GM23338 (cell line): Measurements from ENCODE around the gene TPH1. TPM values are rescaled to one million over a fixed set of nuclear protein-coding genes. Genes with fewer than 3 reads are reported as not detected.
A peak's percentile ranks its signal among the peaks of the same experiment; 100 is the strongest.

Experiments
- ATAC-seq: fragments of 200-7000 bp; cut with Tn5 transposase; 3 replicates; pipeline ENCODE4 v1.9.1; 2020
- DNase-seq: peaks from one replicate; pipeline ENCODE4 v3.0.0-alpha.2; 2015; ENCODE audit warnings: low spot score
- H2AFZ ChIP-seq: fragments of 200-600 bp; sonication (generic); 2 replicates; pipeline ENCODE4 v1.8.0; 2016; ENCODE audit warnings: antibody characterized with exemption, mild to moderate bottlenecking, moderate library complexity
- H3F3A ChIP-seq: fragments of 200-600 bp; sonication (generic); replicated peaks from 2 replicates; pipeline ENCODE4 v1.8.0; 2017; ENCODE audit warnings: antibody characterized with exemption, mixed run types, low read depth
- H3K27ac ChIP-seq: fragments of 200-600 bp; sonication (generic); 2 replicates; pipeline ENCODE4 v1.6.1; 2016; ENCODE audit warnings: low read depth
- H3K27me3 ChIP-seq: fragments of 200-600 bp; sonication (generic); 2 replicates; pipeline ENCODE4 v1.8.0; 2016; ENCODE audit warnings: mild to moderate bottlenecking, mixed run types, moderate library complexity; ENCODE audit not compliant: insufficient read depth
- H3K36me3 ChIP-seq: fragments of 200-600 bp; sonication (generic); 2 replicates; pipeline ENCODE4 v1.8.0; 2016; ENCODE audit warnings: mild to moderate bottlenecking; ENCODE audit not compliant: insufficient read depth
- H3K4me1 ChIP-seq: fragments of 200-600 bp; sonication (generic); 2 replicates; pipeline ENCODE4 v1.8.0; 2016; ENCODE audit warnings: mild to moderate bottlenecking, moderate library complexity; ENCODE audit not compliant: insufficient read depth
- H3K4me2 ChIP-seq: fragments of 200-600 bp; sonication (generic); 2 replicates; pipeline ENCODE4 v1.7.1; 2017; ENCODE audit warnings: mixed run types
- H3K4me3 ChIP-seq: fragments of 200-600 bp; sonication (generic); 2 replicates; pipeline ENCODE4 v1.6.1; 2016; ENCODE audit warnings: mixed run types
- H3K79me2 ChIP-seq: fragments of 200-600 bp; sonication (generic); replicated peaks from 2 replicates; pipeline ENCODE4 v1.8.0; 2017; ENCODE audit warnings: mild to moderate bottlenecking; ENCODE audit not compliant: insufficient read depth
- H3K9me2 ChIP-seq: fragments of 200-600 bp; sonication (generic); 2 replicates; pipeline ENCODE4 v1.8.0; 2017; ENCODE audit not compliant: insufficient read depth
- H4K20me1 ChIP-seq: fragments of 200-600 bp; sonication (generic); replicated peaks from 2 replicates; pipeline ENCODE4 v1.8.0; 2017; ENCODE audit warnings: mild to moderate bottlenecking; ENCODE audit not compliant: insufficient read depth
- H3K27ac Mint-ChIP-seq: 2 replicates; pipeline ENCODE4 v1.8.0; 2020; ENCODE audit warnings: inconsistent platforms, mild to moderate bottlenecking, moderate library complexity, mixed read lengths
- H3K27me3 Mint-ChIP-seq: 3 replicates; pipeline ENCODE4 v1.8.0; 2022; ENCODE audit warnings: low read depth, mild to moderate bottlenecking, moderate library complexity, mixed read lengths, inconsistent platforms; ENCODE audit not compliant: insufficient read depth, poor library complexity
- H3K36me3 Mint-ChIP-seq: 3 replicates; pipeline ENCODE4 v1.8.0; 2021; ENCODE audit warnings: low read depth, mild to moderate bottlenecking, inconsistent platforms, moderate library complexity, mixed read lengths
- H3K4me1 Mint-ChIP-seq: 3 replicates; pipeline ENCODE4 v1.8.0; 2020; ENCODE audit warnings: mild to moderate bottlenecking, inconsistent platforms, mixed read lengths
- H3K4me3 Mint-ChIP-seq: 3 replicates; pipeline ENCODE4 v1.8.0; 2021; ENCODE audit warnings: moderate library complexity, mild to moderate bottlenecking, inconsistent platforms, mixed read lengths
- H3K9me3 Mint-ChIP-seq: 3 replicates; pipeline ENCODE4 v1.8.0; 2020; ENCODE audit warnings: moderate library complexity, mild to moderate bottlenecking, inconsistent platforms, mixed read lengths
- EZH2 ChIP-seq: fragments of 200-600 bp; sonication (generic); IDR thresholded peaks from one replicate; pipeline ENCODE4 v1.8.0; 2017; ENCODE audit warnings: antibody characterized with exemption, mild to moderate bottlenecking, low read depth; ENCODE audit not compliant: unreplicated experiment
- EZH2phosphoT487 ChIP-seq: fragments of 200-600 bp; sonication (generic); IDR thresholded peaks from one replicate; pipeline ENCODE4 v1.8.1; 2018; ENCODE audit warnings: antibody characterized with exemption; ENCODE audit not compliant: unreplicated experiment
- JUNB ChIP-seq: IDR thresholded peaks from one replicate; pipeline ENCODE4 v1.6.1; 2016; ENCODE audit warnings: antibody characterized with exemption; ENCODE audit not compliant: unreplicated experiment
- NANOG ChIP-seq: IDR thresholded peaks from 2 replicates; pipeline ENCODE4 v1.6.1; 2016; ENCODE audit warnings: antibody characterized with exemption, borderline replicate concordance
- POLR2AphosphoS5 ChIP-seq: IDR thresholded peaks from 2 replicates; pipeline ENCODE4 v1.6.1; 2016; ENCODE audit warnings: antibody characterized with exemption, low read depth
- REST ChIP-seq: IDR thresholded peaks from one replicate; pipeline ENCODE4 v1.6.1; 2018; ENCODE audit warnings: antibody characterized with exemption; ENCODE audit not compliant: unreplicated experiment
- STAT1 ChIP-seq: IDR thresholded peaks from one replicate; pipeline ENCODE4 v1.6.1; 2016; ENCODE audit warnings: antibody characterized with exemption; ENCODE audit not compliant: unreplicated experiment
- ZNF114 ChIP-seq: fragments of 250-450 bp; sonication (Bioruptor Pico); IDR thresholded peaks from 2 replicates; pipeline ENCODE4 v1.5.0; 2020; ENCODE audit warnings: mild to moderate bottlenecking, moderate library complexity
- ZNF462 ChIP-seq: fragments of 250-450 bp; sonication (Bioruptor Pico); IDR thresholded peaks from 2 replicates; pipeline ENCODE4 v1.5.0; 2020; ENCODE audit warnings: mild to moderate bottlenecking, moderate library complexity
- polyA plus RNA-seq: library from polyadenylated mRNA; unstranded; fragments of >200 nt; fragmentation: Nextera tagmentation; extraction: Ambion mirVana; gene quantifications from 2 replicates; pipeline ENCODE4 v1.2.1, GENCODE V29; 2016
- total RNA-seq: library from RNA; depleted of rRNA; stranded (reverse); fragments of >200 nt; shearing (Covaris generic); gene quantifications from 2 replicates; pipeline ENCODE4 v1.2.3, GENCODE V29; 2014
- TF ChIP-seq, protein P1 (sequence below), 2 experiments: fragments of 200-600 bp in 1 of 2; sonication (generic) in 1 of 2; conservative IDR thresholded peaks; 2 replicates each; pipeline versions ENCODE4 v1.5.1 to v1.6.1; 2016 to 2017; ENCODE audit warnings: antibody characterized with exemption in 2 of 2, low read depth in 2 of 2, mild to moderate bottlenecking in 2 of 2, moderate library complexity in 1 of 2
- TF ChIP-seq, protein P2 (sequence below): IDR thresholded peaks from 2 replicates; pipeline ENCODE4 v1.6.1; 2016; ENCODE audit warnings: antibody characterized with exemption

Gene TPH1
- total and polyA plus RNA-seq, 2 experiments from 2014 or later = 0.07 to 0.13 TPM

- no peak overlapping the region for H3K4me3 ChIP-seq
- TF ChIP-seq ZNF462 (CRISPR knock-in tag) (no peak), ZNF114 (CRISPR knock-in tag) (no peak), JUNB (no peak), EZH2phosphoT487 (no peak), NANOG (no peak), POLR2AphosphoS5 (no peak), REST (no peak), EZH2 (no peak), STAT1 (no peak)
- TF ChIP-seq, protein P1, sequence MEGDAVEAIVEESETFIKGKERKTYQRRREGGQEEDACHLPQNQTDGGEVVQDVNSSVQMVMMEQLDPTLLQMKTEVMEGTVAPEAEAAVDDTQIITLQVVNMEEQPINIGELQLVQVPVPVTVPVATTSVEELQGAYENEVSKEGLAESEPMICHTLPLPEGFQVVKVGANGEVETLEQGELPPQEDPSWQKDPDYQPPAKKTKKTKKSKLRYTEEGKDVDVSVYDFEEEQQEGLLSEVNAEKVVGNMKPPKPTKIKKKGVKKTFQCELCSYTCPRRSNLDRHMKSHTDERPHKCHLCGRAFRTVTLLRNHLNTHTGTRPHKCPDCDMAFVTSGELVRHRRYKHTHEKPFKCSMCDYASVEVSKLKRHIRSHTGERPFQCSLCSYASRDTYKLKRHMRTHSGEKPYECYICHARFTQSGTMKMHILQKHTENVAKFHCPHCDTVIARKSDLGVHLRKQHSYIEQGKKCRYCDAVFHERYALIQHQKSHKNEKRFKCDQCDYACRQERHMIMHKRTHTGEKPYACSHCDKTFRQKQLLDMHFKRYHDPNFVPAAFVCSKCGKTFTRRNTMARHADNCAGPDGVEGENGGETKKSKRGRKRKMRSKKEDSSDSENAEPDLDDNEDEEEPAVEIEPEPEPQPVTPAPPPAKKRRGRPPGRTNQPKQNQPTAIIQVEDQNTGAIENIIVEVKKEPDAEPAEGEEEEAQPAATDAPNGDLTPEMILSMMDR (conservative IDR thresholded peaks at IDR 0.05; ENCODE audit: low read depth in 2 of 2) = no peak
- TF ChIP-seq, protein P2, sequence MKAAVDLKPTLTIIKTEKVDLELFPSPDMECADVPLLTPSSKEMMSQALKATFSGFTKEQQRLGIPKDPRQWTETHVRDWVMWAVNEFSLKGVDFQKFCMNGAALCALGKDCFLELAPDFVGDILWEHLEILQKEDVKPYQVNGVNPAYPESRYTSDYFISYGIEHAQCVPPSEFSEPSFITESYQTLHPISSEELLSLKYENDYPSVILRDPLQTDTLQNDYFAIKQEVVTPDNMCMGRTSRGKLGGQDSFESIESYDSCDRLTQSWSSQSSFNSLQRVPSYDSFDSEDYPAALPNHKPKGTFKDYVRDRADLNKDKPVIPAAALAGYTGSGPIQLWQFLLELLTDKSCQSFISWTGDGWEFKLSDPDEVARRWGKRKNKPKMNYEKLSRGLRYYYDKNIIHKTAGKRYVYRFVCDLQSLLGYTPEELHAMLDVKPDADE = no peak
- H4K20me1 ChIP-seq = 0 out of 2 replicates have a peak, but pooled peaks cover 5% of the 10 kb centered on the region
- DNase-seq (no peak), ATAC-seq (no peak)
- peaks cover 75% of the 10 kb centered on the region for H3K36me3 Mint-ChIP-seq
- peaks cover 5% of the 10 kb centered on the region; the same call in 2 of the 3 replicates for H3K4me1 Mint-ChIP-seq
- no peaks in the 10 kb centered on the region for H3K27me3 Mint-ChIP-seq
- H3K79me2 ChIP-seq = no peaks in the 10 kb centered on the region; the same call in 1 of the 2 replicates
- no peak overlapping the region for H3K4me2 ChIP-seq
- H3K9me2 ChIP-seq = no peaks in the 10 kb centered on the region
- no peak overlapping the region for H3K4me3 Mint-ChIP-seq
- no peaks in the 10 kb centered on the region for H3K27me3 ChIP-seq
- no peaks in the 10 kb centered on the region for H3F3A ChIP-seq
- H2AFZ ChIP-seq = no peak overlapping the region
- H3K36me3 ChIP-seq = peaks cover 24% of the 10 kb centered on the region
- H3K27ac Mint-ChIP-seq = 0 out of 2 replicates have a peak overlapping the region, but pooled peaks have one; percentile 6
- H3K9me3 Mint-ChIP-seq = no peaks in the 10 kb centered on the region
- no peaks in the 10 kb centered on the region for H3K4me1 ChIP-seq
- no peak overlapping the region for H3K27ac ChIP-seq
These were observed 42.9 kb upstream of the TPH1 start for GRCh38 chr11:18088966-18089365.
